Muscle of back (tissue), 11 donors: ENCODE results near the gene C1D. TPM values are rescaled to one million over a fixed set of nuclear protein-coding genes. Genes with fewer than 3 reads are reported as not detected.
A peak's percentile ranks its signal among the peaks of the same experiment; 100 is the strongest.
"Not testable (repeated sequence)": the region's sequence is repeated elsewhere in the genome, so short reads cannot be mapped to it uniquely, and the experiment has no call there.

Experiments
- DNase-seq, 3 donors: peaks; one replicate each; pipeline versions ENCODE4 v3.0.0 to v3.0.0-alpha.2; 2013
- polyA plus RNA-seq, 10 donors: library from polyadenylated mRNA; unstranded; fragments of 120-200 nt; gene quantifications; one replicate each; pipeline ENCODE4 v1.2.1, GENCODE V29; 2013; ENCODE audit not compliant: insufficient read length in 10 of 10

The C1D gene
- polyA plus RNA-seq, 10 donors = 29.5 to 38.1 (median 31.5) TPM

DNA sequence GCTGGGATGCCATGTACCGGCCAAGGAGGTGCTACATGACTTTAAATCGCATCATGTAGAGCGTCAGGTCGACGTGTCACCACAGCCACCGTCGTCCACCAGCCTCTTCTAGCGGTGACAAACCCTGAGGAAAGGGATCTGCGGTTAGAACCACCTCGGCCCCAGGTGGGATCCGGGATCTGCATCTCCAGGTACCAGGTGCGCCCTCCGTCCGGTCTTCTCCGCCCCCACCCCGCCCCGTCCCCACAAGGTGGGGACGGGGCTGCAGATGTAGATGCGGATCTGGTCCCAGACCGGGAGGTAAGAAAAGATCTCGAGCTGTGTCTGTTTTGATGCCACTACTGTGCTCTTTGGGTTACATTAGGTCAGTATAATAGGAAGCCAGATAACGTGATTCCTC lies 38.4 kb downstream of the C1D start:
- no peak for DNase-seq

DNA sequence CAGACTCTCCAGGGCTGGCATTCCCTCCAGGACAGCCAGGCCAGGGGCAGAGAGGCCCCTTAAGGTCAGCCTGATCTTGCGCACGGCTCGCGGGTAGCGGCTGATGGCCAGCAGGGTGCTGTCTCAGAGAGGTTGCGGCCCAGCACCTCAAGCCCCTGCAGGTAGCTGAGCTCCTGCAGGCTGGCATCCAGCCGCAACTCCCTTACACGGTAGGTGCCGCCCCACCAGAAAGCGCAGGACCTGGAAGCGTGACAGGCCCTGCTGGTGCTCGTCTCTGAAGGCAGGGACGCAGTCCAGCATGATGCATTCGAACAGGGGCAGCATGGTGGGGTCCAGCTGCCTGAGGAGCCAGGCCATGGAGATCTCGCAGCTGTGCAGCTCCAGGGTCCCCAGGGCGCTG lies 38.9 kb downstream of the C1D start:
- no peak for DNase-seq

DNA sequence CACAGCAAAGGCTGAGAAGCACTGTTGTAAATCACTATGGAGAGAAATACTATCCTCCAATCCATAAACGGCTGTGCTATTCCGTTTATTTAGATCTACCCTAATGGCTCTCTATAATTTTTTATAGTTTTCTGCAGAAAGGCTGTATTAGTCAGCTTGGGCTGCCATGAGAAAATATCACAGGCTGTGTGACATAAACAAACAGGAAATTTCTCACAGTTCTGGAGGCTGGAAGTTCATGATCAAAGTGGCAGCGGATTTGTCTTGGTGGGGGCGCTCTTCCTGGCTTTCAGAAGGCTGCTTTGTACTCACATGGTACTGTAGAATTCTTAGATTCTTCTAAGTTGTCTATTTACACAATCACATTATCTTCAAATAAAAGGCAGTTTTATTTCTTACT lies 44.1 kb downstream of the C1D start:
- DNase-seq = no peak

DNA sequence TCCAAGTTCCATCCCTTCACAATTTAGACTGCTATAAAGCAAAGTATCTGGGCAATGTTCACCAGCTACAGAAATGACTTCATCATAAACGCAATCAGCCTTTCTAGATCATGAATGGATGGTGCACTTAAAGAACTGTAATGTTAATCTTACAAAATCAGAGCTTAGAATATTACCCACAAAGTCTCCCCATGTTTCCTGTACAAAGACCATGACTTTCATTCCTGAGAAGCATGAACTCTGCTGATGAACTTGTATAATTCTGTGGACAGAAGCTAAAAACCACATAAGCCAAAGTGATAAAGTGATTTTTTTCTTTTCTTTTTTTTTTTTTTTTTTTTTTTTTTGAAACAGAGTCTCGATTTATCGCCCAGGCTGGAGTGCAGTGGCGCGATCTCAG lies 53.3 kb downstream of the C1D start:
- no peak for DNase-seq

DNA sequence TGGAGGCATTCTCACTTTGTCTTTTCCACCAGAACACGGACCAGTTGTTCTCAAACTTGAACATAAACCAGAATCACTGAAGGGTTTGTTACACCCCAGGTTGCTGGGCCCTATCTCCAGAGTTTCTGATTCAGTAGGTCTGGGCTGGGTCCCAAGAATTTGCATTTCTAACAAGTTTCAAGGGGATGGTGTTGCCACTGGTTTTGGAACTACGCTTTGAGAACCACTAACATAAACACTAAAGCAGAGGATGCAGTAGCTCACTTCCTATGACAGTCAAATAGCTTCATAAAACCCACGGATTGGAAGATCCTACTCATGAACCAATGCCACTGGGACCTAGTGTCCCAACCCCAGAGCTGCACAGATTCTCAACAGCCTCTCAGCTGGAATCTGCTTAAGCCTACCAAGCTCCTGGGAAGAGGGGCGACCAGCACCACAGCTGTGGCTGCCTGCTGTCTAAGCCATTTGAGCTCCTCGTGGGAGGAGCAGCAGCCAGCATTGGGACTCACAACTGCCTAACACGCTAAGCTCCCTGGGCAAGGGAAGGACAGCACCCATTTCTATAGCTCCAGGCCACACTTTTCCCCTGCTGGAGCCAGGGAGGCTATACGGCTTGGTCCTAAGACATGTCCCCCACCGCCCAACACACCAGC lies 62.5 kb downstream of the C1D start:
- no peak for DNase-seq

DNA sequence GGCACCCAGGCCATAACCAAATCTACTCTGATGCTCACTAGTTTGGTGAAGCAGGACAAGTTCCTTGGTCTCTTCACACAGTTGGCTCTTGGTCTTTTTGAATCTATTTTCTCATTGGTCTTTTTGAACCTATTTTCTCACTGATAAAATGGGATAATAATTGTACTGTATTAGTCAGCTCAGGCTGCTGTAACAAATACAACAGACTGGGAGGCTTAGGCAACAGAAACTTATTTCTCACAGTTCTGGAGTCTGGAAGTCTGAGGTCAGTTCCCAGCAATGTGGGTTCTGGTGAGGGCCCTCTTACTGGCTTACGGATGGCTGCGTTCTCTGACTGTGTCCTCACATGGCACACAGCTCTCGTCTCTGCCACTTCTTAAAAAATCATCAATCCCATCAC lies 63.5 kb downstream of the C1D start:
- DNase-seq = no peak

DNA sequence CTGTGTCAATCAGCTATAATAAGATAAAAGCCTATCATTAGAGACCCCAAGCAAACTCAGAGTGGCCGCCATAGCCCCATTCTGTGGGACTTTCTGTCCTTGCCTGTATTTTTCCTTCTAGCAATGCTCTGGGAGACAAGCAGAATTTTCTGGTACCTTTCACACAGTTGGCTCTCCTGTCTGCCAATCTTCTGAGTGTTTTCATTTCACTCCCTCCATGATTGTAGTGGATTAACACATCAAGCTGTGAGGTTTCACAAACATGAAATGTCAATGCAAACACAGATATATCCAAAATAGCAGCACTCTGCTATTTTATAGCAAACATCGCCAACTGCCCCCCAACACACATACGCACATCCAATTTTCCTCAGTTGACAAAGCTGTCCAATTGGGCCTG lies 64.9 kb downstream of the C1D start:
- DNase-seq = no peak

DNA sequence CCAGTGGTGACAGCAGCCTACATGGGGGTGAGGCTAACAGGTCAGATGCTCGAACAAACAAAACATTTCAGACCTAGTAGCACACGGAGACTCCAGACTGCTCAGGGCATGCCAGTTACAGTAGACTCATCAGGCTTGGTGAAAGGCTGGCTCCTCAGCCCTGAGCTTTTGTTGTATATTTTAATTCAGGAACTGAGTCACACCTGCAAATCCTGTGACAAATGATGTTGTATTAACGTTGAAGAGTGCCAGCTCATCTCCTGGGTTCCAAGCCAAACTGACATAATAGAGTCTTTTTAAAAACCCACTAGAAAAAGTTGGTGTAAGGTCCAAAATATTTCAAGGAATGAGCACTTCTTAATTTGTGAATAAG lies 65.3 kb downstream of the C1D start:
- peak in 1 of 3 donors; percentile 32 for DNase-seq

DNA sequence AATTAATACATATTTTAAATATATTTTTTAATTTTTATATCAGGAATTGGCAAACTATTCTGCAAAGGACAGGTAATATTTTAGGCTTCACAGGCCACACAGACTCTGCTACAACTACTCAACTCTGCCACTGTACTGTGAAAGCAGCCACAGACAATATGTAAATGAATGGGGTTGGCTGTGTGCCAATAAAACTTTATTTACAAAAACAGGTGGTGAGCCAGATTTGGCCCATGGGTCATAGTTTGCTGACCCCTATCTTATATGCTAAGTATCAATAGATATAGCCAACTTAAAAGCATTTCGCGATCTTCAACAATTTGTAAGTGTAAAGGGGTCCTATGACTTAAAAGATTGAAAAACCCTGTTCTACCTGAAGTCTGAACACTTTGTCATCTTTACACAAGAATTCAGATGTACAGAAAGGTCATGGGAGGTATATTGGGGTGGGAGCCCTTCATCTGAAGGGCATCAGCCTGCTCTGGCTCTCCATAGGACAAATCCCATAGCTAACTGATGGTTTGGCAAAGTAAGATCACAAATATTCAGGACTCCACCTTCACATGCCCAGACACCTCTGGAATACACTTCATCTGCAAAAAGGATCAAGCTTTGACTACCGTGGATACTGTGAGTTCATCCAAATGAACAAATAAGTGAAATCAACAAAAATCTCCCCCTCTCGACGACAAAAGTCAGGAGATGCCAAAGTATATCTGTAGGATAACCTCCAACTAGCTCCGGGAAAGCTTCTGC lies 65.9 kb downstream of the C1D start:
- no peak for DNase-seq

DNA sequence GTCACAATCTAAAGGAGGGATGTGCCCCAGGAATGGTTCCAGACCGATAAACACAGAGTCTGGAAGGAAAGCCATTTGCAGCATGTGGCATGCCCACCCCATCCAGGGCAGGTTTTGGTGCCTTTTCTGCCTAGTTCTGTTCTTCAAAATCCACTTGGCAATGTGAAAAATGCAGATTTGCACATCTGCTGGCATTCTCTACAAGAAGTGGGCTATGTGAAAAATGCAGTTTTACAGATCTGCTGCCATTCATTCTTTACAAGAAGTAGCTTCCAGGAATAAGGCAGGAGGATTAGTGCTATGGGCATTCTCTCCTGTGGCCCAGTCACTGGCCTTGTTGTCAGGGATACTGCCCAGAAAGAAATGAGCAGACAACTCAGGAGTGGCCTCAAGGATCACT lies 68.1 kb downstream of the C1D start:
- no peak for DNase-seq

DNA sequence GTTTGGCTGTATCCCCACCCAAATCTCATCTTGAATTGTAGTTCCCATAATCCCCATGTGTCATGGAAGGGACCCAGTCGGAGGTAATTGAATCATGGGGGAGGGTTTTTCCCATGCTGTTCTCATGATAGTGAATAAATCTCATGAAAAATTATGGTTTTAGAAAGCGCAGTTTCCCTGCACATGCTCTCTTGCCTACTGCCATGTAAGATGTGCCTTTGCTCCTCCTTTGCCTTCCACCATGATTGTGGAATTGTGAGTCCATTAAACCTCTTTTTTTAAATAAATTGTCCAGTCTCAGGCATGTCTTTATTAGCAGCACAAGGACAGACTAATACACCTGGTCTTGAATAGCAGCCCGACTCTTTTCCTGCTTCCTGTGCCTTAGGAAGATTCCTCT lies 68.7 kb downstream of the C1D start:
- DNase-seq = not testable (repeated sequence)

DNA sequence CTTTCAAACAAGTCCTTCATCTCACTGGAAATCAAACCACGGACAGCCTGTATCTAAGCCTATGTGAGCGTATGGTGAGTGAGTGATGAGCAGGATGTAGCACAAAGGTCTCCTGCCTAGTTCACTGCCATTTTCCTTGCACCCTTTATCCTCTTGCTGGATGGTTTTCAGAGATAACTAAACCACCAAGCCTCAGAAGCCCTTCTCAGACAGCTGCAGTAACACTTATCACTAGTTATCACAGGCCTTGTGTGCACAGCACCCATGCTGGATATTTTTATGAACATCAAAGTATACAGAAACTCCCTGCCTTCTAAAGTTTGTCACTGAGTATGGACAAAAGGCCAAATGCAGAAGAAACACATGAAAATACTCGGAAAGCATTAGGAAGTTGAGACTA lies 69.5 kb downstream of the C1D start:
- no peak for DNase-seq

DNA sequence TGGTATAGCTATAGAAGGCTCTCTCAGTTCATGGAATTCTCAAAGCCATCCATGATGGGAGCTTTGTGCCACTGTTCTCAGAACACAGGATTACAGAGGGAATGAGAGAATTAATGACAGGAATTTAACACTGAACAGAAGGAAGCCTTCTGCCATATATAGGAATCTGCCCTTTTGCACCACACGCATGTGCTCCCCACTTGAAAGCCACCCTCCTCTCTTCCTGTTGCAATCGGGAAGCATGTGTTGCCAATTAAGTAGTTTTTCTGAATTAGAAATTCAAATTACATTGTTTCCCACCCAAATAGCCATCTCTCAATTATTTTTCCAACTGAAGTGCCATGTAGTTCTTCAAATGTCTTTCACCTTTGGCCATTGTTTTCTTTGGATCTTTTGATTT lies 71.3 kb downstream of the C1D start:
- DNase-seq = no peak

Other genes with a start within 250 kb of the C1D start
- gene PNO1, start 94.9 kb upstream of the C1D start, polyA plus RNA-seq = 10 to 100 TPM; 13.8 to 22.2 (median 16.2) TPM
- 10 to 100 TPM; 44.1 to 67.9 (median 51.7) TPM for gene PPP3R1, start 189.5 kb upstream of the C1D start, polyA plus RNA-seq